Liver (tissue), 9 donors: Measurements from ENCODE around the gene HMGA1. TPM values are rescaled to one million over a fixed set of nuclear protein-coding genes. Genes with fewer than 3 reads are reported as not detected.

Experiments
- DNase-seq: peaks from one replicate; pipeline ENCODE4 v3.0.0-alpha.2; 2017; ENCODE audit warnings: low spot score
- H3K27ac ChIP-seq, 2 donors: one replicate each; pipeline ENCODE4 v1.7.0; 2013; ENCODE audit warnings: inconsistent platforms in 2 of 2, low read length in 2 of 2, control low read depth in 1 of 2, low read depth in 1 of 2, mild to moderate bottlenecking in 1 of 2
- H3K27me3 ChIP-seq, 4 donors: one replicate each; pipeline versions ENCODE4 v1.6.1 to v1.7.0; 2013; ENCODE audit warnings: low read length in 3 of 4, inconsistent platforms in 1 of 4, mild to moderate bottlenecking in 1 of 4, moderate library complexity in 1 of 4; ENCODE audit not compliant: control insufficient read depth in 4 of 4, insufficient read depth in 4 of 4
- H3K36me3 ChIP-seq, 4 donors: one replicate each; pipeline versions ENCODE4 v1.6.1 to v1.7.0; 2013; ENCODE audit warnings: low read length in 3 of 4, mild to moderate bottlenecking in 3 of 4, low read depth in 1 of 4, moderate library complexity in 1 of 4; ENCODE audit not compliant: control insufficient read depth in 4 of 4, insufficient read depth in 3 of 4
- H3K4me1 ChIP-seq, 4 donors: one replicate each; pipeline versions ENCODE4 v1.6.1 to v1.7.0; 2013; ENCODE audit warnings: low read length in 3 of 4, mild to moderate bottlenecking in 3 of 4, moderate library complexity in 1 of 4; ENCODE audit not compliant: control insufficient read depth in 4 of 4, insufficient read depth in 4 of 4
- H3K4me3 ChIP-seq, 3 donors: one replicate each; pipeline versions ENCODE4 v1.6.1 to v1.7.0; 2013; ENCODE audit warnings: low read length in 3 of 3, control low read depth in 1 of 3, low read depth in 1 of 3, mild to moderate bottlenecking in 1 of 3
- H3K9ac ChIP-seq, 2 donors: one replicate each; pipeline ENCODE4 v1.7.0; 2013; ENCODE audit warnings: low read length in 2 of 2, mild to moderate bottlenecking in 2 of 2, moderate library complexity in 2 of 2, control low read depth in 1 of 2, low read depth in 1 of 2
- H3K9me3 ChIP-seq, 4 donors: one replicate each; pipeline versions ENCODE4 v1.6.1 to v1.7.0; 2013; ENCODE audit warnings: low read length in 3 of 4; ENCODE audit not compliant: control insufficient read depth in 4 of 4
- FOXA1 ChIP-seq: IDR thresholded peaks from 2 replicates; pipeline ENCODE4 v1.6.1; 2016; ENCODE audit warnings: antibody characterized with exemption
- HNF4A ChIP-seq, 2 donors: conservative IDR thresholded peaks; 2 replicates each; pipeline ENCODE4 v1.6.1; 2016; ENCODE audit warnings: antibody characterized with exemption in 2 of 2, mild to moderate bottlenecking in 2 of 2
- HNF4G ChIP-seq: IDR thresholded peaks from 2 replicates; pipeline ENCODE4 v1.6.1; 2016; ENCODE audit warnings: antibody characterized with exemption
- NR2F2 ChIP-seq: IDR thresholded peaks from 2 replicates; pipeline ENCODE4 v1.6.1; 2016; ENCODE audit warnings: antibody characterized with exemption
- RAD21 ChIP-seq, 2 donors: IDR thresholded peaks; 2 replicates each; pipeline ENCODE4 v1.6.1; 2016; ENCODE audit warnings: antibody characterized with exemption in 2 of 2, mild to moderate bottlenecking in 2 of 2
- RXRA ChIP-seq, 2 donors: IDR thresholded peaks; 2 replicates each; pipeline ENCODE4 v1.6.1; 2017 to 2018; ENCODE audit warnings: antibody characterized with exemption in 2 of 2, mild to moderate bottlenecking in 1 of 2
- WGBS: extraction: QIAGEN DNeasy Blood & Tissue Kit; methylation state at CpG from one replicate; pipeline ENCODE4 v1.1.7; 2013; 5-methylcytosine and 5-hydroxymethylcytosine counted together
- polyA plus RNA-seq, 2 donors: library from polyadenylated mRNA; stranded (reverse) in 1 of 2; unstranded in 1 of 2; fragments of 200-250 nt in 1 of 2; fragments of >200 nt in 1 of 2; fragmentation: Nextera tagmentation in 1 of 2; extraction: Ambion mirVana in 1 of 2; gene quantifications; one replicate each; pipeline versions ENCODE4 v1.2.1 to v1.2.3, GENCODE V29; 2013 to 2015
- total RNA-seq, 2 donors: library from RNA; depleted of rRNA; stranded (reverse); fragments of >200 nt; gene quantifications; one replicate each; pipeline ENCODE4 v1.2.3, GENCODE V29; 2014
- TF ChIP-seq, protein P1 (sequence below): IDR thresholded peaks from 2 replicates; pipeline ENCODE4 v1.6.1; 2016; ENCODE audit warnings: antibody characterized with exemption
- TF ChIP-seq, protein P2 (sequence below): IDR thresholded peaks from 2 replicates; pipeline ENCODE4 v1.6.1; 2016; ENCODE audit warnings: antibody characterized with exemption
- TF ChIP-seq, protein P3 (sequence below): fragments of 150-350 bp; IDR thresholded peaks from 2 replicates; pipeline ENCODE4 v1.5.1; 2017; ENCODE audit warnings: improper control_type of control experiment, low read depth, low read length; ENCODE audit not compliant: missing input control
- TF ChIP-seq, protein P4 (sequence below): IDR thresholded peaks from 2 replicates; pipeline ENCODE4 v1.6.1; 2016; ENCODE audit warnings: antibody characterized with exemption, mild to moderate bottlenecking
- donor health status: healthy.
- donor health status: healthy.
- donor health status: healthy.
- donor health status: healthy.
- donor health status: healthy.

HMGA1 gene
- total and polyA plus RNA-seq, 4 donors = 4.2 to 118 (median 8.5) TPM

DNA sequence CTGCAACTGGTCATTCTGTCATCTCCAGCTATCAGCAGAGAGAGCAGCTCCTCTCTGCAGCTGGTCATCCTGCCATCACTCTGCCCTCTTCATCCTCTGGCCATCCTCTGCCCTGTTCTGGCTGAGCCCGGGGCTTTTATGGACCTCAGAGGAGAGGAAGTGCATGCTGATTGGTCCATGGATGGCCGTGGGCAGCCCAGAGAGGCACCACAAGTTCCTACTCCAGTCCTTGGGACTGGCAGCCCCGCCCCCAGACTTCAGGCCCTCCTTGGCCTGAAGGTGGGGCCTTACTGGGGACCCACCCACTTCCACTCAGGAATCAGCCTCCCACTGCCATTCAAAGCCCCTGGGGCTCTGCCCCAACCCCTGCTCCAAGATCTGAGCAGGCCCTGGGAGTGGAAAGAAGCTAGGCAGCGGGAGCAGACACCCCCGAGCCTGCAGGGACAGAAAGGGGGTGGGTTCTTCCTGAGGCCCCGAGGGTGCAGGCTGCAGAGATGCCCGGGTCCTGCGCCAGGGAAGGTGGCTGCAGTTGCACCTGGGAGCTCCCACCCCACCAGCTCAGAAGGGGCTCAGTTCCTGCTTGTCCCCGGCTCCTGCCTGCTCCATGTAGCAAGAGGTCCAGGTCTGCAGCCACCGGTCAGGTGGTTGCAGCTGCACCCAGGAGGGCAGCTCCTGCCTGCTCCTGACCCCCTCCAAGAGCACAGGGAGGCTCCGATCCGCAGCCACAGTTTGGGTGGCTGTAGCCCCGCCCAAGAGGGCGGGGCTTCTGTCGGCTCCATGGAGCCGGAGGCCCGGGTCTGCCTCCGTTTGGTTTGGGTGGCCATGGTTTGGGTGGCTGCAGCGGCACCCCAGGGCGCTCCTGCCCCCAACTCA, 34.1 kb upstream of the HMGA1 start:
- WGBS = 82% methylated on average over 20 of the region's 20 CpGs
- TF ChIP-seq HNF4A (conservative IDR thresholded peaks at IDR 0.05) = no peak
- no peak for TF ChIP-seq NR2F2
- H3K9me3 ChIP-seq = no peaks in the 10 kb centered on the region
- no peak overlapping the region for H3K4me3 ChIP-seq
- no peaks in the 10 kb centered on the region for H3K36me3 ChIP-seq
- H3K9ac ChIP-seq = no peak overlapping the region
- no peaks in the 10 kb centered on the region for H3K27me3 ChIP-seq
- H3K4me1 ChIP-seq = no peaks in the 10 kb centered on the region
- H3K27ac ChIP-seq = no peak overlapping the region
- no peak for DNase-seq

DNA sequence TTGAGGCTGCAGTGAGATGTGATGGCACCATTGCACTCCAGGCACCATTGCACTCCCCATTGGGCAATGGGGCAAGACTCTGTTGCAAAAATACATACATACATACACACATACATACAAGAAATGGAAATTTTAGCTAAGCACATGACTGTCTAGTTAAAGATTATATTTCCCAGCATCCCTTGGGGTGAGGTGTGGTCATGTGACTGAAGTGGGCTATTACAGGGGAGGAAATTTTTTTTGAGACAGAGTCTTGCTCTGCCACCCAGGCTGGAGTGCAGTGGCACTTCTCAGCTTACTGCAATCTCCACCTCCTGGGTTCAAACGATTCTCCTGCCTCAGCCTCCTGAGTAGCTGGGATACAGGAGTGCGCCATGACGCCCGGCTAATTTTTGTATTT, 32.0 kb upstream of the HMGA1 start:
- Histone ChIP-seq H3K27me3 (no peaks in the 10 kb centered on the region), H3K9ac (no peak overlapping the region), H3K4me3 (no peak overlapping the region), H3K4me1 (no peaks in the 10 kb centered on the region), H3K36me3 (no peaks in the 10 kb centered on the region), H3K27ac (no peak overlapping the region), H3K9me3 (no peaks in the 10 kb centered on the region)
- 95% methylated on average over 4 of the region's 4 CpGs for WGBS
- DNase-seq = no peak
- TF ChIP-seq, protein P1, sequence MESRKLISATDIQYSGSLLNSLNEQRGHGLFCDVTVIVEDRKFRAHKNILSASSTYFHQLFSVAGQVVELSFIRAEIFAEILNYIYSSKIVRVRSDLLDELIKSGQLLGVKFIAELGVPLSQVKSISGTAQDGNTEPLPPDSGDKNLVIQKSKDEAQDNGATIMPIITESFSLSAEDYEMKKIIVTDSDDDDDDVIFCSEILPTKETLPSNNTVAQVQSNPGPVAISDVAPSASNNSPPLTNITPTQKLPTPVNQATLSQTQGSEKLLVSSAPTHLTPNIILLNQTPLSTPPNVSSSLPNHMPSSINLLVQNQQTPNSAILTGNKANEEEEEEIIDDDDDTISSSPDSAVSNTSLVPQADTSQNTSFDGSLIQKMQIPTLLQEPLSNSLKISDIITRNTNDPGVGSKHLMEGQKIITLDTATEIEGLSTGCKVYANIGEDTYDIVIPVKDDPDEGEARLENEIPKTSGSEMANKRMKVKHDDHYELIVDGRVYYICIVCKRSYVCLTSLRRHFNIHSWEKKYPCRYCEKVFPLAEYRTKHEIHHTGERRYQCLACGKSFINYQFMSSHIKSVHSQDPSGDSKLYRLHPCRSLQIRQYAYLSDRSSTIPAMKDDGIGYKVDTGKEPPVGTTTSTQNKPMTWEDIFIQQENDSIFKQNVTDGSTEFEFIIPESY = no peak
- TF ChIP-seq, protein P2, sequence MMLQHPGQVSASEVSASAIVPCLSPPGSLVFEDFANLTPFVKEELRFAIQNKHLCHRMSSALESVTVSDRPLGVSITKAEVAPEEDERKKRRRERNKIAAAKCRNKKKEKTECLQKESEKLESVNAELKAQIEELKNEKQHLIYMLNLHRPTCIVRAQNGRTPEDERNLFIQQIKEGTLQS = no peak
- TF ChIP-seq, protein P3, sequence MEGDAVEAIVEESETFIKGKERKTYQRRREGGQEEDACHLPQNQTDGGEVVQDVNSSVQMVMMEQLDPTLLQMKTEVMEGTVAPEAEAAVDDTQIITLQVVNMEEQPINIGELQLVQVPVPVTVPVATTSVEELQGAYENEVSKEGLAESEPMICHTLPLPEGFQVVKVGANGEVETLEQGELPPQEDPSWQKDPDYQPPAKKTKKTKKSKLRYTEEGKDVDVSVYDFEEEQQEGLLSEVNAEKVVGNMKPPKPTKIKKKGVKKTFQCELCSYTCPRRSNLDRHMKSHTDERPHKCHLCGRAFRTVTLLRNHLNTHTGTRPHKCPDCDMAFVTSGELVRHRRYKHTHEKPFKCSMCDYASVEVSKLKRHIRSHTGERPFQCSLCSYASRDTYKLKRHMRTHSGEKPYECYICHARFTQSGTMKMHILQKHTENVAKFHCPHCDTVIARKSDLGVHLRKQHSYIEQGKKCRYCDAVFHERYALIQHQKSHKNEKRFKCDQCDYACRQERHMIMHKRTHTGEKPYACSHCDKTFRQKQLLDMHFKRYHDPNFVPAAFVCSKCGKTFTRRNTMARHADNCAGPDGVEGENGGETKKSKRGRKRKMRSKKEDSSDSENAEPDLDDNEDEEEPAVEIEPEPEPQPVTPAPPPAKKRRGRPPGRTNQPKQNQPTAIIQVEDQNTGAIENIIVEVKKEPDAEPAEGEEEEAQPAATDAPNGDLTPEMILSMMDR = no peak
- TF ChIP-seq HNF4G (no peak), RXRA (IDR thresholded peaks at IDR 0.05) (no peak), RAD21 (IDR thresholded peaks at IDR 0.05) (no peak), FOXA1 (no peak)
- TF ChIP-seq, protein P4, sequence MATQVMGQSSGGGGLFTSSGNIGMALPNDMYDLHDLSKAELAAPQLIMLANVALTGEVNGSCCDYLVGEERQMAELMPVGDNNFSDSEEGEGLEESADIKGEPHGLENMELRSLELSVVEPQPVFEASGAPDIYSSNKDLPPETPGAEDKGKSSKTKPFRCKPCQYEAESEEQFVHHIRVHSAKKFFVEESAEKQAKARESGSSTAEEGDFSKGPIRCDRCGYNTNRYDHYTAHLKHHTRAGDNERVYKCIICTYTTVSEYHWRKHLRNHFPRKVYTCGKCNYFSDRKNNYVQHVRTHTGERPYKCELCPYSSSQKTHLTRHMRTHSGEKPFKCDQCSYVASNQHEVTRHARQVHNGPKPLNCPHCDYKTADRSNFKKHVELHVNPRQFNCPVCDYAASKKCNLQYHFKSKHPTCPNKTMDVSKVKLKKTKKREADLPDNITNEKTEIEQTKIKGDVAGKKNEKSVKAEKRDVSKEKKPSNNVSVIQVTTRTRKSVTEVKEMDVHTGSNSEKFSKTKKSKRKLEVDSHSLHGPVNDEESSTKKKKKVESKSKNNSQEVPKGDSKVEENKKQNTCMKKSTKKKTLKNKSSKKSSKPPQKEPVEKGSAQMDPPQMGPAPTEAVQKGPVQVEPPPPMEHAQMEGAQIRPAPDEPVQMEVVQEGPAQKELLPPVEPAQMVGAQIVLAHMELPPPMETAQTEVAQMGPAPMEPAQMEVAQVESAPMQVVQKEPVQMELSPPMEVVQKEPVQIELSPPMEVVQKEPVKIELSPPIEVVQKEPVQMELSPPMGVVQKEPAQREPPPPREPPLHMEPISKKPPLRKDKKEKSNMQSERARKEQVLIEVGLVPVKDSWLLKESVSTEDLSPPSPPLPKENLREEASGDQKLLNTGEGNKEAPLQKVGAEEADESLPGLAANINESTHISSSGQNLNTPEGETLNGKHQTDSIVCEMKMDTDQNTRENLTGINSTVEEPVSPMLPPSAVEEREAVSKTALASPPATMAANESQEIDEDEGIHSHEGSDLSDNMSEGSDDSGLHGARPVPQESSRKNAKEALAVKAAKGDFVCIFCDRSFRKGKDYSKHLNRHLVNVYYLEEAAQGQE = no peak
